GM04504 (cell line): ENCODE data around the gene GTF3C2.
"Not testable (repeated sequence)": the region's sequence is repeated elsewhere in the genome, so short reads cannot be mapped to it uniquely, and the experiment has no call there.

Experiments used
- DNase-seq: peaks from one replicate; pipeline ENCODE4 v3.0.0-alpha.2; 2012; ENCODE audit warnings: low read depth

GTF3C2 gene

GRCh38 chr2:27370816-27371620 is 14.5 kb upstream of the GTF3C2 start:
- DNase-seq: no peak

- peak; percentile 99 for DNase-seq
Observed at GRCh38 chr2:27370026-27370815, 13.7 kb upstream of the GTF3C2 start, which contains the start of the genes EIF2B4 and SNX17. TSS of gene EIF2B4 (minus strand) at chr2:27370338. CDS start at chr2:27370314, 24 bp downstream. TSS of gene SNX17 (plus strand) at chr2:27370616. CDS start at chr2:27370744, 128 bp downstream.

GRCh38 chr2:27369471-27370025 is 13.0 kb upstream of the GTF3C2 start:
- DNase-seq: peak; percentile 33

- DNase-seq: no peak
Observed at GRCh38 chr2:27363933-27364332, 7.4 kb upstream of the GTF3C2 start.

GRCh38 chr2:27362678-27363420 is 6.3 kb upstream of the GTF3C2 start:
- no peak for DNase-seq

GRCh38 chr2:27356056-27356381 is 545 bp downstream of the GTF3C2 start:
- DNase-seq: peak; percentile 26

GRCh38 chr2:27354597-27354927 is 2.0 kb downstream of the GTF3C2 start:
- DNase-seq: no peak

- DNase-seq: no peak
Observed at GRCh38 chr2:27353762-27354596, 2.6 kb downstream of the GTF3C2 start.

- DNase-seq: not testable (repeated sequence)
Observed at GRCh38 chr2:27353386-27353761, 3.2 kb downstream of the GTF3C2 start.

- DNase-seq: no peak
Observed at GRCh38 chr2:27351802-27352598, 4.6 kb downstream of the GTF3C2 start.

- DNase-seq: no peak
Observed at GRCh38 chr2:27350106-27350693, 6.4 kb downstream of the GTF3C2 start.

GRCh38 chr2:27347641-27348040 is 8.9 kb downstream of the GTF3C2 start:
- no peak for DNase-seq

- no peak for DNase-seq
Observed at GRCh38 chr2:27336173-27336572, 20.4 kb downstream of the GTF3C2 start.

- no peak for DNase-seq
Observed at GRCh38 chr2:27335311-27335710, 21.3 kb downstream of the GTF3C2 start.

- DNase-seq: no peak
Observed at GRCh38 chr2:27324720-27325119, 31.8 kb downstream of the GTF3C2 start.

GRCh38 chr2:27323596-27324285 is 32.8 kb downstream of the GTF3C2 start:
- no peak for DNase-seq

- peak; percentile 78 for DNase-seq
Observed at GRCh38 chr2:27322766-27323595, 33.6 kb downstream of the GTF3C2 start, which contains the start of gene MPV17. TSS of gene MPV17 (minus strand) at chr2:27323097. CDS start at chr2:27322517, 580 bp downstream.

GRCh38 chr2:27322301-27322765 is 34.2 kb downstream of the GTF3C2 start:
- no peak for DNase-seq
